NT2/D1 (cell line): ENCODE data around the gene ZBTB7A.
A peak's percentile ranks its signal among the peaks of the same experiment; 100 is the strongest.

Source experiments
- DNase-seq: peaks from one replicate; pipeline ENCODE4 v3.0.0-alpha.2; 2011; ENCODE audit warnings: low read depth, low spot score
- H3K27me3 ChIP-seq: 2 replicates; pipeline ENCODE4 v1.6.0; 2011; ENCODE audit warnings: mild to moderate bottlenecking; ENCODE audit not compliant: insufficient read length, insufficient read depth
- H3K36me3 ChIP-seq: 2 replicates; pipeline ENCODE4 v1.6.1; 2011; ENCODE audit warnings: mild to moderate bottlenecking, low read length, mixed read lengths; ENCODE audit not compliant: insufficient read depth, insufficient read length
- H3K4me1 ChIP-seq: 2 replicates; pipeline ENCODE4 v1.5.1; 2011; ENCODE audit not compliant: insufficient read depth, insufficient read length
- H3K4me3 ChIP-seq: 2 replicates; pipeline ENCODE4 v1.5.1; 2011; ENCODE audit warnings: low read depth; ENCODE audit not compliant: insufficient read length
- H3K9ac ChIP-seq: 2 replicates; pipeline ENCODE4 v1.6.0; 2011; ENCODE audit warnings: low read depth; ENCODE audit not compliant: insufficient read length
- H3K9me3 ChIP-seq: 2 replicates; pipeline ENCODE4 v1.5.1; 2011; ENCODE audit warnings: mild to moderate bottlenecking, low read length; ENCODE audit not compliant: insufficient read depth
- SUZ12 ChIP-seq: IDR thresholded peaks from 2 replicates; pipeline ENCODE4 v1.6.1; 2011; ENCODE audit not compliant: insufficient read length, insufficient read depth; ENCODE audit errors: extremely low read depth
- YY1 ChIP-seq: IDR thresholded peaks from 2 replicates; pipeline ENCODE4 v1.6.1; 2011; ENCODE audit not compliant: insufficient read length, insufficient read depth
- ZNF274 ChIP-seq: IDR thresholded peaks from 2 replicates; pipeline ENCODE4 v1.6.1; 2011; ENCODE audit warnings: mild to moderate bottlenecking, low read depth, low read length

ZBTB7A gene

GRCh38 chr19:4071610-4072009 lies 4.9 kb upstream of the ZBTB7A start:
- Histone ChIP-seq H3K4me1 (peaks cover under 1% of the 10 kb centered on the region), H3K36me3 (no peaks in the 10 kb centered on the region), H3K4me3 (no peak overlapping the region), H3K9ac (no peak overlapping the region), H3K9me3 (no peaks in the 10 kb centered on the region), H3K27me3 (peaks cover 28% of the 10 kb centered on the region)
- no peak for DNase-seq
- TF ChIP-seq ZNF274 (no peak), YY1 (no peak), SUZ12 (no peak)

- Histone ChIP-seq H3K27me3 (peaks cover 28% of the 10 kb centered on the region), H3K9ac (no peak overlapping the region), H3K4me1 (no peaks in the 10 kb centered on the region), H3K36me3 (no peaks in the 10 kb centered on the region), H3K9me3 (no peaks in the 10 kb centered on the region), H3K4me3 (no peak overlapping the region)
- no peak for TF ChIP-seq YY1
- no peak for TF ChIP-seq SUZ12
- no peak for TF ChIP-seq ZNF274
- no peak for DNase-seq
Observed at GRCh38 chr19:4069331-4069959, 2.7 kb upstream of the ZBTB7A start.

- no peak overlapping the region for H3K4me3 ChIP-seq
- no peak overlapping the region for H3K9ac ChIP-seq
- H3K36me3 ChIP-seq: peaks cover 5% of the 10 kb centered on the region
- H3K27me3 ChIP-seq: peaks cover 28% of the 10 kb centered on the region
- peaks cover 4% of the 10 kb centered on the region for H3K4me1 ChIP-seq
- TF ChIP-seq ZNF274 (no peak), SUZ12 (no peak), YY1 (no peak)
- no peaks in the 10 kb centered on the region for H3K9me3 ChIP-seq
- no peak for DNase-seq
Observed at GRCh38 chr19:4068047-4068966, 1.6 kb upstream of the ZBTB7A start.

GRCh38 chr19:4067396-4068046 lies 822 bp upstream of the ZBTB7A start:
- no peaks in the 10 kb centered on the region for H3K9me3 ChIP-seq
- peaks cover 12% of the 10 kb centered on the region for H3K36me3 ChIP-seq
- H3K4me1 ChIP-seq: peaks cover 12% of the 10 kb centered on the region
- H3K4me3 ChIP-seq: peak overlapping the region; percentile 32
- peaks cover 28% of the 10 kb centered on the region for H3K27me3 ChIP-seq
- no peak for TF ChIP-seq YY1
- TF ChIP-seq SUZ12: no peak
- TF ChIP-seq ZNF274: no peak
- H3K9ac ChIP-seq: peak overlapping the region; percentile 64
- no peak for DNase-seq

GRCh38 chr19:4066176-4066606 lies 508 bp downstream of the ZBTB7A start:
- no peak for DNase-seq
- Histone ChIP-seq H3K9ac (peak overlapping the region; percentile 86), H3K4me1 (peaks cover 25% of the 10 kb centered on the region), H3K36me3 (peaks cover 26% of the 10 kb centered on the region), H3K27me3 (peaks cover 28% of the 10 kb centered on the region), H3K9me3 (no peaks in the 10 kb centered on the region), H3K4me3 (peak overlapping the region; percentile 60)
- TF ChIP-seq YY1 (no peak), SUZ12 (no peak), ZNF274 (no peak)

GRCh38 chr19:4065430-4066175 lies 1.1 kb downstream of the ZBTB7A start:
- Histone ChIP-seq H3K9me3 (no peaks in the 10 kb centered on the region), H3K4me3 (no peak overlapping the region), H3K27me3 (peaks cover 28% of the 10 kb centered on the region), H3K4me1 (peaks cover 30% of the 10 kb centered on the region), H3K36me3 (peaks cover 32% of the 10 kb centered on the region), H3K9ac (no peak overlapping the region)
- no peak for TF ChIP-seq YY1
- TF ChIP-seq ZNF274: no peak
- TF ChIP-seq SUZ12: no peak
- peak; percentile 97 for DNase-seq
